Kidney tubule cell (primary cell): ENCODE results near the gene CRYGS.
"Not testable (repeated sequence)": the region's sequence is repeated elsewhere in the genome, so short reads cannot be mapped to it uniquely, and the experiment has no call there.

Source experiments
- DNase-seq: peaks from one replicate; pipeline ENCODE4 v3.0.0-alpha.2; 2018; ENCODE audit warnings: low spot score

Gene CRYGS

GRCh38 chr3:186544281-186544680 lies at the start of gene CRYGS:
Gene CRYGS, minus strand, starts transcription at chr3:186544380. Its CDS starts 54 bp downstream, at chr3:186544326.
- no peak for DNase-seq

GRCh38 chr3:186593862-186594261 lies 49.7 kb upstream of the CRYGS start:
- no peak for DNase-seq

GRCh38 chr3:186592682-186593081 lies 48.5 kb upstream of the CRYGS start:
- no peak for DNase-seq

GRCh38 chr3:186590580-186591295 lies 46.6 kb upstream of the CRYGS start:
- no peak for DNase-seq

GRCh38 chr3:186589856-186590579 lies 45.8 kb upstream of the CRYGS start:
- DNase-seq = peak; percentile 95

- DNase-seq = no peak
Measured at GRCh38 chr3:186589121-186589520, 44.9 kb upstream of the CRYGS start.

GRCh38 chr3:186588632-186589031 lies 44.5 kb upstream of the CRYGS start:
- DNase-seq = peak; percentile 51

GRCh38 chr3:186587183-186587582 lies 43.0 kb upstream of the CRYGS start:
- no peak for DNase-seq

GRCh38 chr3:186586245-186586644 lies 42.1 kb upstream of the CRYGS start:
- not testable (repeated sequence) for DNase-seq

- no peak for DNase-seq
Measured at GRCh38 chr3:186583831-186584230, 39.7 kb upstream of the CRYGS start.

- no peak for DNase-seq
Measured at GRCh38 chr3:186582541-186582940, 38.4 kb upstream of the CRYGS start.

GRCh38 chr3:186580785-186581184 lies 36.6 kb upstream of the CRYGS start:
- no peak for DNase-seq

- no peak for DNase-seq
Measured at GRCh38 chr3:186577521-186577920, 33.3 kb upstream of the CRYGS start.

- no peak for DNase-seq
Measured at GRCh38 chr3:186571644-186572013, 27.4 kb upstream of the CRYGS start.

GRCh38 chr3:186570941-186571643 lies 26.9 kb upstream of the CRYGS start:
- no peak for DNase-seq

GRCh38 chr3:186570096-186570940 lies 26.1 kb upstream of the CRYGS start, which contains the start of gene DNAJB11:
Gene DNAJB11, plus strand, starts transcription at chr3:186570720. Its CDS starts 178 bp downstream, at chr3:186570898.
- peak; percentile 100 for DNase-seq

- no peak for DNase-seq
Measured at GRCh38 chr3:186569779-186570095, 25.6 kb upstream of the CRYGS start.

GRCh38 chr3:186569361-186569760 lies 25.2 kb upstream of the CRYGS start:
- DNase-seq = not testable (repeated sequence)

GRCh38 chr3:186567072-186567921 lies 23.1 kb upstream of the CRYGS start, which contains the start of gene TBCCD1:
Gene TBCCD1, minus strand, starts transcription at chr3:186567339. Its CDS starts 3,010 bp downstream, at chr3:186564329.
- DNase-seq = peak; percentile 93

GRCh38 chr3:186566772-186567071 lies 22.5 kb upstream of the CRYGS start:
- DNase-seq = no peak

- no peak for DNase-seq
Measured at GRCh38 chr3:186564586-186564985, 20.4 kb upstream of the CRYGS start.
